Panc1 (cell line): Measurements from ENCODE around the gene MTA3. TPM values are rescaled to one million over a fixed set of nuclear protein-coding genes. Genes with fewer than 3 reads are reported as not detected.

ENCODE experiments used
- ATAC-seq: fragments of 200-7000 bp; cut with Tn5 transposase; 2 replicates; pipeline ENCODE4 v1.9.1; 2020; ENCODE audit warnings: mild to moderate bottlenecking, moderate library complexity
- BruUV-seq: library from RNA; stranded (reverse); fragments of 400-500 nt; replicated peaks from 2 replicates; lab custom pipeline; 2021; lab: Mats Ljungman, UMichigan
- CTCF ChIA-PET: fragments of 300-600 bp; sonication (Branson Sonifier 250); formaldehyde crosslinking; loops from one replicate; lab custom pipeline; 2022; ENCODE audit warnings: antibody characterized with exemption; lab: Charles Lee
- POLR2A ChIA-PET: fragments of 300-600 bp; sonication (Branson Sonifier 250); formaldehyde crosslinking; loops from one replicate; lab custom pipeline; 2022; ENCODE audit warnings: antibody characterized with exemption; lab: Charles Lee
- DNase-seq: peaks from one replicate; pipeline ENCODE4 v3.0.0-alpha.2; 2010; ENCODE audit warnings: low read depth, low spot score
- H3K27ac ChIP-seq: 2 replicates; pipeline ENCODE4 v1.5.1; 2011; ENCODE audit warnings: mild to moderate bottlenecking, low read length, inconsistent platforms
- H3K27me3 ChIP-seq: fragments of 200-500 bp; sonication (Bioruptor generic); 2 replicates; pipeline ENCODE4 v1.6.0; 2014; ENCODE audit warnings: low read length, inconsistent platforms; ENCODE audit not compliant: control insufficient read depth, insufficient read depth
- H3K36me3 ChIP-seq: fragments of 200-500 bp; sonication (Bioruptor generic); 2 replicates; pipeline ENCODE4 v1.5.1; 2014; ENCODE audit warnings: inconsistent platforms, mild to moderate bottlenecking, low read length, moderate library complexity; ENCODE audit not compliant: control insufficient read depth, insufficient read depth
- H3K4me1 ChIP-seq: 2 replicates; pipeline ENCODE4 v1.5.1; 2011; ENCODE audit warnings: inconsistent platforms, mild to moderate bottlenecking, low read length, moderate library complexity; ENCODE audit not compliant: control insufficient read depth, insufficient read depth
- H3K4me3 ChIP-seq, 2 experiments: 2 replicates each; pipeline ENCODE4 v1.5.1; 2011 to 2012; ENCODE audit warnings: low read depth in 2 of 2, low read length in 2 of 2, mild to moderate bottlenecking in 2 of 2, inconsistent platforms in 1 of 2, moderate library complexity in 1 of 2
- H3K9me3 ChIP-seq: fragments of 200-500 bp; sonication (Bioruptor generic); 2 replicates; pipeline ENCODE4 v1.5.1; 2014; ENCODE audit warnings: low read depth, mild to moderate bottlenecking, inconsistent platforms, low read length, moderate library complexity; ENCODE audit not compliant: control insufficient read depth, insufficient read depth
- CTCF ChIP-seq: fragments of 450-650 bp; IDR thresholded peaks from 2 replicates; pipeline ENCODE4 v1.5.1; 2017; ENCODE audit warnings: mild to moderate bottlenecking
- POLR2AphosphoS5 ChIP-seq: IDR thresholded peaks from 2 replicates; pipeline ENCODE4 v1.6.1; 2012; ENCODE audit warnings: mild to moderate bottlenecking, low read depth, low read length, moderate library complexity
- REST ChIP-seq, 2 experiments: IDR thresholded peaks; 2 replicates each; pipeline ENCODE4 v1.6.1; 2011 to 2012; ENCODE audit warnings: low read depth in 2 of 2, control low read depth in 1 of 2, low read length in 1 of 2, mild to moderate bottlenecking in 1 of 2, moderate library complexity in 1 of 2; ENCODE audit not compliant: insufficient read depth in 1 of 2
- SIN3A ChIP-seq: IDR thresholded peaks from 2 replicates; pipeline ENCODE4 v1.6.1; 2012; ENCODE audit warnings: low read depth, mild to moderate bottlenecking, low read length, moderate library complexity, borderline replicate concordance; ENCODE audit not compliant: insufficient read depth
- TCF7L2 ChIP-seq: IDR thresholded peaks from 2 replicates; pipeline ENCODE4 v1.6.1; 2011; ENCODE audit warnings: mild to moderate bottlenecking, low read depth, low read length, inconsistent platforms
- in situ Hi-C: cut with HindIII; loops from 2 replicates; pipeline ENCODE4 v1.10.0; 2016; ENCODE audit warnings: low sequenced_read_pairs, low pct_unique_long_range_greater_than_20kb
- intact Hi-C: fragments of 100-400 bp; cut with micrococcal nuclease; formaldehyde crosslinking; loops from one replicate; pipeline ENCODE4 v1.10.0; 2022; ENCODE audit not compliant: unreplicated experiment
- total RNA-seq: library from RNA; stranded (reverse); gene quantifications from one replicate; pipeline ENCODE4 v1.2.1, GENCODE V29; 2021; ENCODE audit not compliant: unreplicated experiment

MTA3 gene
- total RNA-seq, 1 experiment from 2014 or later: 65.6 TPM

GRCh38 chr2:42547446-42548295, 20.8 kb upstream of the MTA3 start:
- Histone ChIP-seq H3K9me3 (no peaks in the 10 kb centered on the region), H3K27me3 (no peaks in the 10 kb centered on the region), H3K4me1 (no peaks in the 10 kb centered on the region; the same call in 1 of the 2 replicates), H3K27ac (no peak overlapping the region), H3K36me3 (no peaks in the 10 kb centered on the region), H3K4me3 (no peak overlapping the region)
- ChIA-PET CTCF (no interaction called here), POLR2A (no interaction called here)
- TF ChIP-seq SIN3A (no peak), REST (IDR thresholded peaks at IDR 0.05; ENCODE audit: insufficient read depth in 1 of 2, low read depth in 2 of 2, low read length in 1 of 2) (no peak), POLR2AphosphoS5 (no peak), TCF7L2 (no peak), CTCF (no peak)
- ATAC-seq (no peak), DNase-seq (no peak)
- intact Hi-C loops (no loop called here), in situ Hi-C loops (no loop called here)
- BruUV-seq: no TSS peak

GRCh38 chr2:42550870-42551269, 17.6 kb upstream of the MTA3 start:
- Histone ChIP-seq H3K4me1 (no peaks in the 10 kb centered on the region; the same call in none of the 2 replicates), H3K27ac (no peak overlapping the region), H3K27me3 (no peaks in the 10 kb centered on the region), H3K36me3 (no peaks in the 10 kb centered on the region), H3K4me3 (no peak overlapping the region), H3K9me3 (no peaks in the 10 kb centered on the region)
- ATAC-seq: no peak
- no TSS peak for BruUV-seq
- in situ Hi-C loops (no loop called here), intact Hi-C loops (no loop called here)
- DNase-seq: no peak
- ChIA-PET CTCF (no interaction called here), POLR2A (no interaction called here)
- TF ChIP-seq SIN3A (no peak), REST (IDR thresholded peaks at IDR 0.05; ENCODE audit: insufficient read depth in 1 of 2, low read depth in 2 of 2, low read length in 1 of 2) (no peak), POLR2AphosphoS5 (no peak), TCF7L2 (no peak), CTCF (no peak)
